Liver (tissue), 3 donors: ENCODE measurements around the gene DAO.

Experiments
- CTCF ChIP-seq: fragments of 150-350 bp; IDR thresholded peaks from 2 replicates; pipeline ENCODE4 v1.5.1; 2017; ENCODE audit warnings: improper control_type of control experiment, low read depth, low read length; ENCODE audit not compliant: missing input control
- JUND ChIP-seq, 2 donors: IDR thresholded peaks; 2 replicates each; pipeline ENCODE4 v1.6.1; 2016; ENCODE audit warnings: antibody characterized with exemption in 2 of 2
- RAD21 ChIP-seq, 2 donors: IDR thresholded peaks; 2 replicates each; pipeline ENCODE4 v1.6.1; 2016; ENCODE audit warnings: antibody characterized with exemption in 2 of 2, mild to moderate bottlenecking in 2 of 2
- SP1 ChIP-seq: IDR thresholded peaks from 2 replicates; pipeline ENCODE4 v1.6.1; 2018; ENCODE audit warnings: antibody characterized with exemption, mild to moderate bottlenecking
- TAF1 ChIP-seq: conservative IDR thresholded peaks from 2 replicates; pipeline ENCODE4 v1.6.1; 2016; ENCODE audit warnings: antibody characterized with exemption, mild to moderate bottlenecking
- donor health status: healthy.
- donor health status: healthy.

GRCh38 chr12:108947097-108947496 lies 67.2 kb downstream of the DAO start:
- no peak for TF ChIP-seq CTCF
- no peak for TF ChIP-seq JUND (IDR thresholded peaks at IDR 0.05)
- TF ChIP-seq TAF1: no peak
- TF ChIP-seq SP1: no peak
- no peak for TF ChIP-seq RAD21 (IDR thresholded peaks at IDR 0.05)
